Measurements from ENCODE around the gene TCERG1L.

DNA sequence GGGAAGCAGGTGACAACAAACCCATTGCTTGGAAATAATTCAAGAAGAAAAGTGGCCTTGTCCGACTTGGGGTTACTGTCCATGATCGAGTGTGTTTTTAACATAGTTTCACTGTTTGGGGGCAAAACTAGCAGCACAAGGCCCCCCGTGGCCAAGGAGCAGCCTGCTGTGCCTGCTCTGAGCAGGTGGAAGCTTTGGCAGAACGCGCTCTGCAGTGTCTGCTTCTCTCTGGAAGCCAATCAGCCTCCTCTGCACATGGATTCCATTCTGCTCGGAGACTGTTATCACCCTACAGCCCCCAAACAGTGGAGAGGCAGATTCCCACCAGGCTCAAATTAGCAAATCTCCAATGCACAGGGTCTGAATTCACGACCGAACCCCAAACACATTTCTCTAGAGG lies 7.3 kb upstream of the TCERG1L start:
- TF ChIP-seq, protein P1, sequence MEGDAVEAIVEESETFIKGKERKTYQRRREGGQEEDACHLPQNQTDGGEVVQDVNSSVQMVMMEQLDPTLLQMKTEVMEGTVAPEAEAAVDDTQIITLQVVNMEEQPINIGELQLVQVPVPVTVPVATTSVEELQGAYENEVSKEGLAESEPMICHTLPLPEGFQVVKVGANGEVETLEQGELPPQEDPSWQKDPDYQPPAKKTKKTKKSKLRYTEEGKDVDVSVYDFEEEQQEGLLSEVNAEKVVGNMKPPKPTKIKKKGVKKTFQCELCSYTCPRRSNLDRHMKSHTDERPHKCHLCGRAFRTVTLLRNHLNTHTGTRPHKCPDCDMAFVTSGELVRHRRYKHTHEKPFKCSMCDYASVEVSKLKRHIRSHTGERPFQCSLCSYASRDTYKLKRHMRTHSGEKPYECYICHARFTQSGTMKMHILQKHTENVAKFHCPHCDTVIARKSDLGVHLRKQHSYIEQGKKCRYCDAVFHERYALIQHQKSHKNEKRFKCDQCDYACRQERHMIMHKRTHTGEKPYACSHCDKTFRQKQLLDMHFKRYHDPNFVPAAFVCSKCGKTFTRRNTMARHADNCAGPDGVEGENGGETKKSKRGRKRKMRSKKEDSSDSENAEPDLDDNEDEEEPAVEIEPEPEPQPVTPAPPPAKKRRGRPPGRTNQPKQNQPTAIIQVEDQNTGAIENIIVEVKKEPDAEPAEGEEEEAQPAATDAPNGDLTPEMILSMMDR (IDR thresholded peaks at IDR 0.05), result no peak
- TF ChIP-seq POLR2A (IDR thresholded peaks at IDR 0.05), result no peak
